ENCODE results near the gene METTL27.

- TF ChIP-seq GATA3 (IDR thresholded peaks at IDR 0.05; ENCODE audit: low read depth, low read length) (no peak), GATA2 (IDR thresholded peaks at IDR 0.05; ENCODE audit: low read depth, low read length) (peak; percentile 70)
These were observed 10.2 kb upstream of the METTL27 start for GRCh38 chr7:73852500-73852899.
